Measurements from ENCODE around the gene TUFT1. TPM values are rescaled to one million over a fixed set of nuclear protein-coding genes. Genes with fewer than 3 reads are reported as not detected.
A peak's percentile ranks its signal among the peaks of the same experiment; 100 is the strongest.

Gene TUFT1
- total RNA-seq, 4 donors from 2014 or later = 3.3 to 8.1 (median 5.3) TPM

- no peaks in the 10 kb centered on the region for H3K9me3 ChIP-seq
- WGBS, 2 donors = 26 to 34% methylated on average over 1 of the region's 1 CpG
- peak overlapping the region in 3 of 4 donors; percentile 28 to 81 (median 65) for H3K27ac ChIP-seq
- DNase-seq (ENCODE audit: low spot score in 2 of 2) = no peak
- no peaks in the 10 kb centered on the region for H3K27me3 ChIP-seq
- TF ChIP-seq POLR2A (IDR thresholded peaks at IDR 0.05) (no peak), EP300 (IDR thresholded peaks at IDR 0.05) (no peak), CTCF (IDR thresholded peaks at IDR 0.05) (no peak)
- H3K4me1 ChIP-seq = peaks cover 0 to 15% (median 0%) of the 10 kb centered on the region in 4 donors
- H3K4me3 ChIP-seq = peak overlapping the region in 1 of 4 donors; percentile 12
- H3K36me3 ChIP-seq = no peaks in the 10 kb centered on the region
These were observed 44.8 kb upstream of the TUFT1 start for GRCh38 chr1:151495316-151495715.

DNA sequence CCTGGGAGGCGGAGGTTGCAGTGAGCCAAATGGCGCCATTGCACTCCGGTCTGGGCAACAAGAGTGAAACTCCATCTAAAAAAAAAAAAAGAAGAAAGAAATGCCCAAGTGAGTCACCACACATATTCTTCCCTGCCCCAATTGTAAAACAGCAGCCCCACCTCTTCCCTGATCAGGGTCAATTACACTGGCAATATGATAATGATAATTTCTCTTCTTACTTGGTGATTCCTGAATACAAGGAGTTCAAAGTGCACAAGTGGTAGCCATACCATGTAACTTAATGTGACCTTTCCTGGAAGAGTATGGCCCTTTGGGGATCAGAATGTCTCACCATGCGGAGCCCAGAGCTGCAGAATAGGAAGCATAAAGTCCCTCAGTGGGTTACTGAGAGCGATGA is 40.7 kb upstream of the TUFT1 start:
- no peak for DNase-seq (ENCODE audit: low spot score in 2 of 2)
- no peak overlapping the region for H3K27ac ChIP-seq
- H3K4me1 ChIP-seq = peaks cover 0 to 14% (median 0%) of the 10 kb centered on the region in 4 donors
- H3K9me3 ChIP-seq = no peaks in the 10 kb centered on the region
- no peaks in the 10 kb centered on the region for H3K27me3 ChIP-seq
- no peaks in the 10 kb centered on the region for H3K36me3 ChIP-seq
- H3K4me3 ChIP-seq = no peak overlapping the region
- 93 to 94% methylated on average over 5 of the region's 5 CpGs for WGBS, 2 donors
- TF ChIP-seq EP300 (IDR thresholded peaks at IDR 0.05) = no peak
- no peak for TF ChIP-seq POLR2A (IDR thresholded peaks at IDR 0.05)
- no peak for TF ChIP-seq CTCF (IDR thresholded peaks at IDR 0.05)

DNA sequence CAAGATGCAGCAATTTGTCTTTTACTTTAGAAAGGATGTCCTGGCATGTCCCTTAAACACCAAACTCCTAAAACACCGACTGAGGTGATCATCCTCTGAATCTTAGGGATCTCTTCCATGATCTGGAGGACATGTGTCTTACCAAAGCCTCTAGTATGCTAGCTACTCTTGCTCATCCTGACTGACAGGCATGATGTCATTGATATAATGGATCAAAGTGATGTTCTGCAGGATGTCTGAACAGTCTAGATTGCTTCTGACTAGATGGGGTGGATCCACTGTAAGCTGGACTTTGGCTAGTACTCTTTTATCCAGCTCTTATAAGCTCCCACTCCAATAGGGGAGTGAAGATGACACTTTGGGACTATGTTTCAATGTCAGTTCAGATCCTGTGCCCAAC is 40.2 kb upstream of the TUFT1 start:
- no peaks in the 10 kb centered on the region for H3K36me3 ChIP-seq
- WGBS, 2 donors = 87 to 100% methylated on average over 1 of the region's 1 CpG
- no peaks in the 10 kb centered on the region for H3K9me3 ChIP-seq
- TF ChIP-seq EP300 (IDR thresholded peaks at IDR 0.05) (no peak), POLR2A (IDR thresholded peaks at IDR 0.05) (no peak)
- H3K27me3 ChIP-seq = no peaks in the 10 kb centered on the region
- H3K4me3 ChIP-seq = no peak overlapping the region
- H3K4me1 ChIP-seq = peaks cover 0 to 9% (median 0%) of the 10 kb centered on the region in 4 donors
- no peak for DNase-seq (ENCODE audit: low spot score in 2 of 2)
- H3K27ac ChIP-seq = no peak overlapping the region

- Histone ChIP-seq H3K36me3 (no peaks in the 10 kb centered on the region), H3K4me1 (no peaks in the 10 kb centered on the region), H3K27ac (no peak overlapping the region), H3K9me3 (no peaks in the 10 kb centered on the region), H3K27me3 (no peaks in the 10 kb centered on the region), H3K4me3 (no peak overlapping the region)
- TF ChIP-seq CTCF (IDR thresholded peaks at IDR 0.05) (no peak), POLR2A (IDR thresholded peaks at IDR 0.05) (no peak), EP300 (IDR thresholded peaks at IDR 0.05) (no peak)
- 73 to 85% methylated on average over 10 of the region's 10 CpGs for WGBS, 2 donors
- no peak for DNase-seq (ENCODE audit: low spot score in 2 of 2)
These were observed 38.6 kb upstream of the TUFT1 start for GRCh38 chr1:151501474-151501873.

DNA sequence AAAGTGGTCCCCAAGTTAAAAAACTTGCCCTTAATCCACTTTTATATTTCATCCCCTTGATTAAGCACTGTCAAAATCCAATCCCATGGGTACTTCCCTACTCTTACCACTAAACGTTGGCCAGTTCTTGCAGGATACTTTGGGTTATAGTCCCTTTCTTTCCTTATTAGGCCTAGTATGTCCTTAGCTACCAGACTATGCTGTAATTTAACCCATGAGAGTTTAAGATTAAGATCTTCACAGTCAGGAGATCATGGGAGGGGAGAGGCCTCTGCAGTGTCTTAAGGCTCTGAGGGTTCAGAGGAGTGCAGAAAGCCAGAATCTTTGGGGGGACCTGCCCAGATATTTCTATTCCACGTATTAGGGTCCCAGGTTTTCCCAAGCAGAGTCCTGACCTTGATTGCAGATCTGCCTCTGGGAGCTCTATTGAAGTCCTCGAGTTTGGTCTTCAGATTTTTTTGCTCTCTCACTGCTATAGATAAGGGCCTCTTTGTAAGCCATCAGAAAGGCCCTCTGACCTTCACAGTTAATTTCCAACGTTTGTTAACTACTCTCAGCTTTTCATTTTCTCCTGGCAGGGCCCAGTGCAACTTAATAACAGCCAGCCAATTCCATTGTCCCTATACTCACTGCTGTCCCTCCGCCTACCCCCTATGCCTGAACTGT is 37.9 kb upstream of the TUFT1 start:
- no peak overlapping the region for H3K27ac ChIP-seq
- H3K9me3 ChIP-seq = no peaks in the 10 kb centered on the region
- TF ChIP-seq EP300 (IDR thresholded peaks at IDR 0.05) = no peak
- TF ChIP-seq POLR2A (IDR thresholded peaks at IDR 0.05) = no peak
- TF ChIP-seq CTCF (IDR thresholded peaks at IDR 0.05) = no peak
- no peak overlapping the region for H3K4me3 ChIP-seq
- no peaks in the 10 kb centered on the region for H3K36me3 ChIP-seq
- H3K4me1 ChIP-seq = no peaks in the 10 kb centered on the region
- no peaks in the 10 kb centered on the region for H3K27me3 ChIP-seq
- DNase-seq (ENCODE audit: low spot score in 2 of 2) = no peak
- 42 to 44% methylated on average over 5 of the region's 5 CpGs for WGBS, 2 donors

Measured in tibial nerve (tissue), 4 donors.